ENCODE results near the gene MTARC1. TPM values are rescaled to one million over a fixed set of nuclear protein-coding genes. Genes with fewer than 3 reads are reported as not detected.

MTARC1 gene
- total RNA-seq, 1 donor from 2014 or later = 1.8 TPM

- no peaks in the 10 kb centered on the region for H3K36me3 Mint-ChIP-seq (ENCODE audit: unreplicated experiment)
- TF ChIP-seq CTCF (IDR thresholded peaks at IDR 0.05) = no peak
- no peak for DNase-seq (ENCODE audit: extremely low spot score, unreplicated experiment)
- peaks cover 17% of the 10 kb centered on the region for H3K27me3 Mint-ChIP-seq (ENCODE audit: unreplicated experiment)
- H3K4me3 Mint-ChIP-seq (ENCODE audit: unreplicated experiment) = no peak overlapping the region
- H3K9me3 Mint-ChIP-seq (ENCODE audit: unreplicated experiment) = no peaks in the 10 kb centered on the region
- H3K4me1 Mint-ChIP-seq (ENCODE audit: unreplicated experiment) = no peaks in the 10 kb centered on the region
- H3K27ac Mint-ChIP-seq (ENCODE audit: unreplicated experiment) = no peak overlapping the region
These were observed 46.7 kb downstream of the MTARC1 start for GRCh38 chr1:220833436-220833835.

GRCh38 chr1:220834155-220834870, 47.6 kb downstream of the MTARC1 start:
- H3K36me3 Mint-ChIP-seq (ENCODE audit: unreplicated experiment) = no peaks in the 10 kb centered on the region
- TF ChIP-seq CTCF (IDR thresholded peaks at IDR 0.05) = no peak
- peaks cover 17% of the 10 kb centered on the region for H3K27me3 Mint-ChIP-seq (ENCODE audit: unreplicated experiment)
- H3K4me1 Mint-ChIP-seq (ENCODE audit: unreplicated experiment) = no peaks in the 10 kb centered on the region
- no peaks in the 10 kb centered on the region for H3K9me3 Mint-ChIP-seq (ENCODE audit: unreplicated experiment)
- no peak overlapping the region for H3K4me3 Mint-ChIP-seq (ENCODE audit: unreplicated experiment)
- no peak for DNase-seq (ENCODE audit: extremely low spot score, unreplicated experiment)
- no peak overlapping the region for H3K27ac Mint-ChIP-seq (ENCODE audit: unreplicated experiment)

Other genes with a start within 250 kb of the MTARC1 start
- 5.6 and 5.9 TPM in 2 replicates for gene C1orf115, start 96.5 kb upstream of the MTARC1 start, total RNA-seq
- 25.6 and 27.9 TPM in 2 replicates for gene MTARC2, start 38.6 kb upstream of the MTARC1 start, total RNA-seq
- gene HLX, start 92.5 kb downstream of the MTARC1 start, total RNA-seq = 0.54 and 1.5 TPM in 2 replicates